Measurements from ENCODE around the gene RNF213. TPM values are rescaled to one million over a fixed set of nuclear protein-coding genes. Genes with fewer than 3 reads are reported as not detected.
A peak's percentile ranks its signal among the peaks of the same experiment; 100 is the strongest.

Gene RNF213
- total RNA-seq, 1 experiment from 2014 or later: 70.5 TPM

- no peak for TF ChIP-seq ARID4B (CRISPR knock-in tag; IDR thresholded peaks at IDR 0.05; ENCODE audit: borderline replicate concordance)
- no peak for TF ChIP-seq SMAD4 (CRISPR knock-in tag; IDR thresholded peaks at IDR 0.05)
- TF ChIP-seq EMX1 (CRISPR knock-in tag; IDR thresholded peaks at IDR 0.05): no peak
- TF ChIP-seq ATF2 (CRISPR knock-in tag; IDR thresholded peaks at IDR 0.05; ENCODE audit: borderline replicate concordance, low read depth): no peak
- no peak for TF ChIP-seq NR1H2 (CRISPR knock-in tag; IDR thresholded peaks at IDR 0.05)
- TF ChIP-seq NFE2L1 (CRISPR knock-in tag; IDR thresholded peaks at IDR 0.05): no peak
- no peak for TF ChIP-seq MAX (CRISPR knock-in tag; IDR thresholded peaks at IDR 0.05)
These were observed 155.7 kb downstream of the RNF213 start (continued) for GRCh38 chr17:80416260-80416939.

- DNase-seq (ENCODE audit: low spot score) (no peak), ATAC-seq (no peak)
- Mint-ChIP-seq H3K27ac (no peak overlapping the region), H3K9me3 (no peaks in the 10 kb centered on the region), H3K36me3 (peaks cover 6% of the 10 kb centered on the region; the same call in 1 of the 2 replicates), H3K4me3 (peak overlapping the region; percentile 89), H3K4me1 (peaks cover 9% of the 10 kb centered on the region), H3K27me3 (ENCODE audit: low read depth) (peaks cover 28% of the 10 kb centered on the region)
- CTCF ChIA-PET: interaction anchor here (3.8 kb wide), 1 partner anchor 10 kb away, joined by 13 read pairs; no protein-coding TSS in a partner anchor
- POLR2A ChIA-PET: no interaction called here
- TF ChIP-seq KAT7 (CRISPR knock-in tag; IDR thresholded peaks at IDR 0.05; ENCODE audit: borderline replicate concordance): no peak
- TF ChIP-seq ZNF416 (CRISPR knock-in tag; IDR thresholded peaks at IDR 0.05): no peak
- TF ChIP-seq FOXK1 (CRISPR knock-in tag; IDR thresholded peaks at IDR 0.05): no peak
- no peak for TF ChIP-seq ATF3 (CRISPR knock-in tag; conservative IDR thresholded peaks at IDR 0.05)
- TF ChIP-seq TP53 (CRISPR knock-in tag; IDR thresholded peaks at IDR 0.05): no peak
- TF ChIP-seq STAT6 (CRISPR knock-in tag; conservative IDR thresholded peaks at IDR 0.05; ENCODE audit: low read depth): no peak
- no peak for TF ChIP-seq RELA (CRISPR knock-in tag; IDR thresholded peaks at IDR 0.05; ENCODE audit: borderline replicate concordance)
- TF ChIP-seq ATF6 (CRISPR knock-in tag; IDR thresholded peaks at IDR 0.05): no peak
- no peak for TF ChIP-seq ETV6 (CRISPR knock-in tag; IDR thresholded peaks at IDR 0.05)
- no peak for TF ChIP-seq GABPB1 (CRISPR knock-in tag; IDR thresholded peaks at IDR 0.05)
- no peak for TF ChIP-seq EMX1 (CRISPR knock-in tag; IDR thresholded peaks at IDR 0.05)
- no peak for TF ChIP-seq FOXP1 (CRISPR knock-in tag; IDR thresholded peaks at IDR 0.05; ENCODE audit: borderline replicate concordance)
- no peak for TF ChIP-seq NR2C2 (CRISPR knock-in tag; IDR thresholded peaks at IDR 0.05)
These were observed 156.3 kb downstream of the RNF213 start for GRCh38 chr17:80416940-80417293.

All from WTC11 (cell line).